Hematopoietic multipotent progenitor cell treated with erythropoietin and hydrocortisone succinate and interleukin-3 and kit ligand, for 15 days (in vitro differentiated cells): ENCODE results near the gene GNA12.
"Not testable (repeated sequence)": the region's sequence is repeated elsewhere in the genome, so short reads cannot be mapped to it uniquely, and the experiment has no call there.

ENCODE experiments used
- DNase-seq: peaks from one replicate; pipeline ENCODE4 v3.0.0-alpha.2; 2015; ENCODE audit warnings: low spot score

GNA12 gene

DNA sequence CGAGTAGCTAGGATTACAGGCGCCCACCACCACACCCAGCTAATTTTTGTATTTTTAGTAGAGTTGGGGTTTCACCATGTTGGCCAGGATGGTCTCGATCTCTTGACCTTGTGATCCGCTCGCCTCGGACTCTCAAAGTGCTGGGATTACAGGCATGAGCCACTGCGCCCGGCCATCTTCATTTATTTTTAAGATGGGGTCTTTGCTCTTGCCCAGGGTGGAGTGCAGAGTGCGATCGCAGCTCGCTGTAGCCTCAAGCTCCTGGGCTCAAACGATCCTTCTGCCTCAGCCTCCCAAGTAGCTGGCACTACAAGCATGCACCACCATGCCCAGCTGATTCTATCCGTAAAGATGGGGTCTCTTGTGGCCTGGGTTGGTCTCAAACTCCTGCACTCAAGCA, 116.9 kb downstream of the GNA12 start:
- DNase-seq: not testable (repeated sequence)

DNA sequence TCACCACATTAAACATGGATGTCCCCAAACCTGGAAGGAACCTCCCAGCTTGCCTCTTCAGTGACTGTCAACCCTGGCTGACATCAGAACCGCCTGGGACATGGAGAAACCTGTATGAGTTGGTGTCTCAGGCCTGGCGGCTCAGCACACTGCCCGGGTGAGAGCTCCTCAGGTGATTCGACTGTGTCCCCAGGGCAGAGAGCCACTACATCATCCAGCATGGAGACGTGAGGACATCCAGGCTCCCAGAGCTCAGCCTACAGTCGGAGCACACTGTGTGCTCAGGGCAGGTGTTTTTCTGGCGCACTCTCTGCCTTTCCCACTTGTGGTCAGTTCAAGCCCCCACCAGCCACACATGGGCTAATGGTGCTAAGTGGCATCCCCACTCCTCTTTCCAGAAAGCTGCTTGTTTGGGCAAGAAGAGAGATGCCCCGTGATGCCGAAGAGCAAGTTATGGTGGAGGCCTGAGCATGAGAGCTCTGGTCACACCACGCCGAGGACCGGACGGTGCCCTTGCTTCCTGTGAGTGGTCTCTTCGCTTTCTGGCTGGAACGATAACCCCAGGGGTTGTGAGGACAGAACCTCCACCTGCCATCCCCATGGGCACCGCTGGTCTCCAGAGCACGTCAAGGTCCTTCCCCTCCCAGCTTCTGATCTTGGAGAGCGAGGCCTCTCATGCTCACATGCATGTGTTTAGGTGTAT, 117.6 kb downstream of the GNA12 start:
- DNase-seq: no peak

DNA sequence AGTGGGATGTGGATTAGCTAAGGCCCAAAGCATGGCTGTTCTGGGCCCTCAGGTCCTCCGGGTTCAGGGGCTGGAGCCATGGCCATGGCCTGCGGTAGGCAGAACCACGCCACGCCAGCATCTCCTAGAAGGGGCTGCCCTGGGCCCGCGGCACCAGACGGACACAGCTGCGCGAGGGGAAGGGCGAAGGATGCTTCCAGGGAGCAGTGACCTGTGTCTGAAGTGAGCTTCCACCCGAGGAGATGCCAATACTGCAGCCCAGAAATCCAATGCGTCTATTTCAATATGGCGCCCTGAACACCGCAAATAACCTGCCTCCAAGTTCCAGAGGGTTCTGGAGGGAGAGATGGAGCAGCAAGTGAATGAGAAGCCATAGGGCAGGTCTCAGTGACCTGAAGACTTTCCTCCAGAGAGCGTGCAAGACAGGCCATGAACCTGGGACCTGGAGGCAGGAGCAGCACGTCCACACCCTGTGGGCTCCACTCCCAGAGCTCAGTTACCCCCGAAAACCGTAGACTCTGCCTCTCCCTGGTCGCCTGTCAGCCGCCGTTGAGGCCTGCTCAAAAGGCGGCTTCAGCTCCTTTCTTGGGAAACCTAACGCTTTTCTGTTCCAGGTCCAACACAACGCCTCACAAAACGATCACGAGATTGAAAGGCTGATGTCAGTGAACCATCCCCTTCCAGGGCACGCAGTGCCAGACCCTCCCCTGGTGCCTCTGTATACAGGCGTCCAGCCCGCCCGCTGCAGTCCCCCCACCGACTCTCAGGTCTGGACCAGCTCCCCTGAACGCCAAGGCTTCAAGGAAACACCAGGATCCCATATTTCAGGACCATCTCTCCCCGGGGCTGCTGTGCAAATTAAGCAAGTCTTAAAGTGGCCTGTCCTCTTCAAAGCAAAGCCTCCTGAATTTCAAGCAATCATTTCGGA, 118.7 kb downstream of the GNA12 start:
- DNase-seq: no peak

DNA sequence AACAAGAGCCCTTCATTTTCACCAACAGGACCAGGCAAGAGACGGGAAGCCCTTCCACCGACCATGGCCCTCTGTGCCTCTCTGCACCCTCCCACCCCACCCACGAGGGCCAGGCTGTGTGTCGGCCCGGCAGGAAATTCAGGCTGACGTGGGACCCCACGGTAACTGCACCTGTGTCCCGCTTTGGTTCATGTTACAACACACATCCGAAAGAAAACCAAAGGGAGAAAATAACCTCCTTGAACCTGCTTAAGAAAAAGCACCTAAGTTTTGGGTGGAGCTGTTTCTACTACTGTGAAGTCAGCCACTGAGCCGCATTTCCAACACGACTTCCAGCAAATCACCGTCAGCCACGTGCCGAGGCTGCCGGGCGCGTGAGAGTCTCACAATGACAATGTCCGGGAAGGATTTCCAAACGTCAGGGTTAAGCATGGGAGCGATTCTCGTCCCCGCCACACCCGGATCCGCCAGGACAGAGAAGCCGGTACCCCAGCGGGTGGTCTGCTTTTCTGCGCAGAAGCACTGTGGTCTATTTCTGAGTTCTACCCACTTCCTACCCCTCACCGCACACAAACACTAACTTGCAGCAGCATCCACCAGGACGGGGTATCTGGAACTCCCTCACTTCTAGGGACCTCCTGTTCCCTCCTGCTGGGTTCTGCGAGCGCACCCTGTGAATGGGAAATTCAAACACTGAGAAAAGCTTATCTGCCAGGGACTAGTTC, 119.5 kb downstream of the GNA12 start:
- no peak for DNase-seq

DNA sequence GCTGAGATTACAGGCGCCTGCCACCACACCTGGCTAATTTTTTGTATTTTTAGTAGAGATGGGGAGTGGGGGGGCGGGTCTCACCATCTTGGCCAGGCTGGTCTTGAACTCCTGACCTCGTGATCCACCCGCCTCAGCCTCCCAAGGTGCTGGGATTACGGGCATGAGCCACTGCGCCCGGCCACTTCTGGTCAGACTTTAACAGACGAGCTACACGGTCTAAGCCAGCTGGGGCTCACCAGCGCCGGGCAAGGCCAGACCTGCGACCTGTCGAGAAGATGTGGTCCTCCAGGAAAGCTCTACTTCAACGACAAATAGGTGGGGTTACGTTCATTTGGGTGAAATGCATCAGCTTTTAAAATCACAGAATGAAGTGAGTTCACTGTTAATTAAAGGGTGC, 120.1 kb downstream of the GNA12 start:
- DNase-seq: not testable (repeated sequence)

DNA sequence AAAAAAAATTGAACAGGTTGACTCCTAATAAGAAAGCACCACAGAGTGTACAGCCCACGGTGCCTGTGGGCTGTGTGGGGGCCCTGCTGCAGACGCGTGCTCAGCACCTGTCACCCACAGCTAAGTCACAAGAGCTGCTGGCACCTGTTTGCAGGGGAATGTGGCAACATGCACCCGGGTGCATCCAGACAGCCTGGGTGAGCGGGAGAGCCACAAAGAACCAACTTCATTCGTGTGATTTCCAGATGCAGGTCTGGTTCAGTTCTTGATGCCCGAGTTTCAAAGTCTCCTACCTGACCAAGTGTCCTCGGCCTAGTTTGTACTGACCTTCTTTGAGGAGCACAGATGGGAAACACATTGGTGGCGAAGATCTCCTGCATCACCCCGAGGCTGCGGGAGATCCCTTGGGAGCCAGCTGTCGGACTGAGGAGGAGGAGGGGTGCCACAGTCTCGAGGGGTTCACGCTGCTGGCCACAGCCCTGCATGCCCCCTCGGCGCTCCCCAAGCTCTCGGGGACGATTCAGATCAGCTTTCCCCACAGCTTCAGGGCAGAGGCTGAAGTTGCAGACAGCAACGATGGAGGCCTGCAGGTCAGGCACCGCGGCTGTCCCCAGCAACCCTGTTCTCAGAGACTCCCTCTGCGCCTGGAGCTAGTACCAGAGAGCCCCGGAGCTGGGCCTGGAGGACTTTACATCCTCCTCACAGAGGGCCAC, 120.8 kb downstream of the GNA12 start:
- DNase-seq: no peak

DNA sequence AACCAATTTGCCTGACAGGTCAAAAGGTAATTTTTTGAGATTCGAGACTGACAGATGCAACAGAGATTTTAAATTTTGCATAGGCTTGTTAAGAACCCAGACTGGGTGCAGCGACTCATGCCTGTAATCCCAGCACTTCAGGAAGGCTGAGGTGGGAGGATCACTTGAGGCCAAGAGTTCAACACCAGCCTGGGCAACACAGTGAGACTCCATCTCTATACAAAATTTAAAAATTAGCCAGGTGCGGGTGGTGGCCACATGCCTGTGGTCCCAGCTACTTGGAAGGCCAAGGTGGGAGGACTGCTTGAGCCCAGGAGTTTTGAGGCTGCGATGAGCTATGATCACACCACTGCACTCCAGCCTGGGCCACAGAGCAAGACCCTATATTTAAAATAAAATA, 121.5 kb downstream of the GNA12 start:
- no peak for DNase-seq

DNA sequence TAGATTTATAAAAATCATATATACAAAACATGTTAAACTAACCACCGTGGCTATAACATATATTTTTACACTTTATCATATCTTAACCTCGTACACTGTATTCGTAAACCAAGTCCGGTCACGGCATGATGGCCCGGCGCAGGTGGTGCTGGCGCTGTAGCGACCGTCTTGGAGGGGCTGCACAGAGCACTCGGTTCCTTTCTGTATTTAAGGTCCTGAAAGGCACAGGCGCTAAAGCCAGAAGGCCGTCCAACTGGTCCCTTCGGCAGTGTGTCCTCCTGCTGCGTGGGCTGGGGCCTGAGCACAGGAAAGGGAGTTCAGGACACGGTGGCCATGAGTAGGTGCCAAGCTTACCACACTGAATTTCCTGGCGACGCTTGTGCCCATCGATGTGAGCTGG, 122.3 kb downstream of the GNA12 start:
- no peak for DNase-seq

DNA sequence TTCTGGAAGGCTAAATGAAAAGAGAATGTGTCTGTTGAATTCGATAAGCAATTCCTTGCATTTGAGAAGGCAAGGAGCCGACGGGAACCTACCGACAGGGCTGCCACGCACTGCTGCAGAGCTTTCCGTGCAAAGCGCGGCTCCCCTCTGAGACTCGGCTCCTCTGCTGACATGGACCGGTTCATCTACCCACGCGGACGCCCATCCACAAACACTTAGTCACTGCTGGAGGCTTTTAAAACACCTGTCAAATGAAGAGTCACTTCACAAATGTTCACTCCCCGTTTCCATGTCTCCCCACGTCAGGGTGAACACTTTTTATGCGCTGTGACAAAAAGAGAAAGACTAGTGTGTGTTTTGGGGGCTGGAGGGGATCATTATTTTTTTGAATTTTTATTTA, 124.1 kb downstream of the GNA12 start:
- no peak for DNase-seq

DNA sequence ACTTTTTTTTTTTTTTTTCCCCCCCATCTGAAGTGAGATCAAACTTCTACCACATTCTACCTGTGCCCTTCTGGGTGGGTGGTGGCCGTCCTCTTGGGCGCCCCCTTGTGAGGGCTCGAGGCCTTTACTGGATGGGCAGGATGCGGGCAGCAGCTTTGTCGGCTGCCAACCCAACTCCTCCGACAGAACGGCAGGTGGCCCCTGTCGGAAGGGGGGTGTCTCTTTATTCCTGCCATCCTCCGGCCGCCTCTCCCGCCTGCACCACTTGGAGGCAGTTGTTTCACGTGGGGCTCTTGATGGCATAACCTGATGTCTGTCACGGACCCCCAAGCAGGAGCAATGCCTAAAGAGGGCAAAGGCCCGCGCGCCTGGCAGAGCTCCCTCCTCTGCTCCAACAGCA, 125.1 kb downstream of the GNA12 start:
- peak; percentile 71 for DNase-seq

DNA sequence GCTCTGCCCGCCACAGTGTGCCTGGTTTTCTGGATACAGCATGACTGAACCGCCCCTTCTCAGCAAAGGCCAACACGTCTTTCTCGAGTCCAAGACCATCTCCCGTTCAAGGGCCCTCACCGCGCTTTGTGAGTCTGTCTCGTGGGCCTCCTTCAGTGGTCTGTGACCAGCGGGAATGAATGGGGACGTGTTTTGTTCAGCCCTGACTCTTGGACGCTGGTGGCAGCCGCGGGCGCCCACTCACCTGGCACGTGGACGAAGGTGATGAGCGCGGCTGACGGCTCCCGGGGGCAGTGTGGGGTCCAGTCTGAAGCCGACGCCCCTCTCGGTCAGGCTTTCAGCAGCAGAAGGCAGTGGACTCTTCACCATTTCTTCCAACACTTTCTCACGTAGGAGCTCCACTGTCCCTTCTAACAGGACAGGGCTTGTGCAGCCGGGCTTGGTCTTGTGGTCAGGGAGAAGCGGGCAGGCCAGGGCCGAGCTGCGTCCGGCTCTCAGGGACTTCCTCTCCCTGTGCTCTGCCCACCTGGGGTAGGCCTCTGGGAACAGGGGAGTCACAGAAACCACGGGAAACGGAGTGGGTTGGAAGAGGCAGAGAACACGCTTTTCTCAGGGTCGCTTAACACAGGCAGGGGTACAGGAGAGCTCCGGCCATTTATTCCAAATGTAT, 125.7 kb downstream of the GNA12 start:
- no peak for DNase-seq

DNA sequence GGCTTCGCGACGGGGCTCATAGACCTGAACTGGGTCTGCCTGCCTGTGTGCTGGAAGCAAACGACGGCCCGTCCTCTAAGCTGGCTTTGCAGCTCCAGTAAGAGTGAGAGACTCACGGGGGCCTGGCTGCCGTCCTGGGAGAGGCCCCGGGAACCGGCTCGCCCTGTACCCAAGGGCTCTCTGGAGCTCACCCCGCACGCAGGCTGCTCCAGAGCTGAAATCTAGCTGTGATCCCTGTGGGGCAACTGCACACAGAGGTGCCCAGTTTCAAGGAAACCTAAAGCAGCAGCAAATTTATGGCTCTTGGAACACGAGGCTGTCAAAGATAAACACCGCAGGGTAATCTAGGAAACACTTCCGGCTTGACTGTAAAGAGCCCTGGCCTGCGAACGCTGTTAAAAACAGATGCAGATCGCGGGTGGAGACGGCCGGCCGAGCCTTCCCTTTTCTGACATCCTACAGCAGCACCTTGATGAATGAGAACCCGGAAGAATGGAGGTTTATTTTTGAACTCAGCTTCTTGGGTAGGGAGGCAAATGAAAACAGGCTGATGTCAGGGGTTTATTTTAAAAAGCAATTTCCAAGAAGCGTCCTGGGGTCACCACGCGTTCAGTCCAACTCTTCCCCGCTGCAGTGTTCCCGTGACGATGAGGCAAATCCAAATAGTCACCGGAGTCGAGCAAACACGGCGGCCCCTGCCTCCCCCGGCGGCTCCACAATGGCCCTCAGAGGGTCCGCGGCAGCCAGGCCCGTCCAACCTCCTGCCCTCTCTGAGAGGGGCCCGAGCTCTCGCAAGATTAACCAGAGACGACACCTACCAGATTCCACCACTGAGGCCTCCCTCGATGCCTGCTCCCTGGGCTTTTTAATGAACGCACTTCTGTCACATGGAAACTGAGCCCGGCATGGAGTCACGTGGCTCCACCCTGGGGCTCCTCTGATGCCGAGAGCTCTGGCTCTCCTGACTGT, 126.5 kb downstream of the GNA12 start:
- DNase-seq: peak; percentile 74

DNA sequence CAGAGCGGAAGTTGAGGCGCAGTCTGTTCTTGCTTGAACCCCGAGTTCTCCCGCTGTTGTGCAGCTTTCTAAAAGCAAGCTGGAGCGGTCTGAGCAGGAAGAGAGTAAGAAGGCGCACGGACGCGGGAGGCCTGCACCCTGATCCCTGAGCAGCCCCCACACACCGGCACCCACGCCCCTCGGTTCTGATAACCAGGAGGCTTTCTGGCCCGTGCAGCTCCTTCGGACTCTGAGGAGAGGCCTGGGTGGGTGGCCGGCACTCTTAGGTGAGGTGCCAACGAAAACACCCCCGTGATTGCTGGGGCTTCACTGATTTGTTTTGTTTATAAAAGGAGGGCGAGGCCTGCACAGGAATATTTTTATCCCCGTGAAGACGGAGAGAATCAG, 127.2 kb downstream of the GNA12 start:
- DNase-seq: no peak

DNA sequence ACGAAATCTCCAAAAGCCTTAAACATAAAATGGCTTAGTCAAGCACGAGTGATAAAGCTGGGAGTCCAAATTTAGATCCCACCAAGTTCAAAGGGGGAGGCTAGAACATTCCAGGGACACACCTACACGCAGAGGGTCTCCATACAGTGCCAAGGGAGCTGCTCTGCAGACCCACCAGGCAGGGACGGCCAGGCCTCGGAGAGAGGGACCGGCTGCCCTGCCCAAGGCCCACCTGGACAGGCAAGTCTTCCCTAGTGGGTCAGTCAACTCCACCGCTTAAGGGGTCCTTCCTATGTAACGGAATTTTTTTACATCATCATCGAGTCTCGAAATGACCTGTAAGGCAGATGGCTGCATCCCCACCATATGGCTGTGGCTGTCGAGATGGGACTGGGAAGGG, 127.6 kb downstream of the GNA12 start:
- DNase-seq: no peak

DNA sequence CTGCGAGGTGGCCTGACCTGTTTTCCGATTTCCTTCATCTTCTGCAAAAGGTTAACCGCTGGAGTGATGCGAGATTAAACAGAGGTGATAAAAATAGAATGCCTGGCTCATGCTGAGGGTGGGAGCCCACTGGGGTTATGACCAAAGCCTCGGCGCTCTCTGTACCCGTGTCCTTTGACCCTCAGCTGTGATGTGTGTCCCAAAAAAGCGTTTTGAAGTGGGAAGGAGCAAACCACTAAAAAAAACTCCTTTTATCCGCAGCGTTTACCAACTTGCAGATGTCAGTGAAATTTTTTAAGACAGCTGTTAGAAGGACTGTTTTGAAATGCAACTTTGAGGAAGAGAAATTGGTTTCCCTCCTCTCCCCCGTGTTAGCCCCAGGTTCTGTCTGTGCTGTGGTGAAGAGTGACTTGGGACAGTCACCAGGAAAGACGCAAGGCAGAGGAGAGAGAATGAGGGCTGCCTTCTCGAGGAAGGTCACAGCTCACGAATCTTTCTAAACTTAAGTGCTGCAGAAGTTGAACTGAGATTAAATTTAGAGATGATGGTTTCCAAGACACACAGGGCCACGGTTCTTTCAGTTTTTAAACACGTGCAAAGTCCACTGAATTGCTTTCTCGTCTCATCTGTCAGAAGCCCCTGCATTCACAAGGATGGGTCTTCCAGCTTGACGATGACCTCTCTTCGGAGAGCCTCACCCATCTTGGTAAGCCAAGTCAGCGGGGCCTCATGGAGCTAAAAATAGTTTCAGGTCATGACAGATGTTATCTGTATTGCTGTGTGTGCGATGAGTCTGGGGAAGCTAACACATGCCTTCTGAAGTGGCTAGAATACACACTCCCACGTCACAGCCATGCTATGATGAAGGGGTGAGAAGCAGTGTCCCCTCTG, 128.5 kb downstream of the GNA12 start:
- no peak for DNase-seq

DNA sequence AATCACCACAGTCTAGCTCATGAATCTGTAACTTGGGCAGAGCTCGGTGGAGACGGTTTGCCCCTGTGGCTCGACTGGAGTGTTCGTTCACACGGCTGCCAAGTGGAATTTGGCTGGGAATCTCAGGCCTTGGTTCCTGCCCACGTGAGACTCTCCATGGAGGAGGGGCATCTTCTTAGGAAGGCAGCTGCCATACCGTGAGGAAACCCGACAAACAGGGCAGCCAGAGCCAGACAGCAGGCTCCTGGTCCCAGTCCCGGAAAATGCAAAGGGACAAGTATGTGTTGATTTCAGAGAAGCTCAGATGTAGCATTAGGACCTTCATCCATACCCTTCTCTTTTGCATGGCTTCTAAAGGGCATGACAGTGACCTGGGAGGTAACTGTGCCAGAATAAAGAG, 129.5 kb downstream of the GNA12 start:
- DNase-seq: no peak

DNA sequence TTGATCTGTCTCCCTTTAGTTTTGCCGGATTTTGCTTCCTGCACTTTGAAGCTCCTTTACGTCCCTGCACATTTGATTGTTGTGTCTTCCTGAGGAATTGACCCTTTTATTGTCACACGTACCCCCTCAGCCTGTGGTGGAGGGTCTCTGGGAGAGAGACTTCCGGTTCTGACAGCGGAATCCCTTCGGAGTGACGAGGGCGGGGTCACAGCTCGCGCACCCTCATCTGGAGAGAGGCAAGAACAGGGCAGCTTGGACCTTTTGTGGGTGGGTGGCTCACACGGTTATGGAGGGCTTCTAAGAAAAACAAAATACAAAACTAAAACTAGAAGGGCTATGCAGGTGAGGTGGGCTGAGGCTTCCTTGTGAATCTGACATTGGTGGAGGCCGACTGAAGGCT, 130.1 kb downstream of the GNA12 start:
- no peak for DNase-seq

DNA sequence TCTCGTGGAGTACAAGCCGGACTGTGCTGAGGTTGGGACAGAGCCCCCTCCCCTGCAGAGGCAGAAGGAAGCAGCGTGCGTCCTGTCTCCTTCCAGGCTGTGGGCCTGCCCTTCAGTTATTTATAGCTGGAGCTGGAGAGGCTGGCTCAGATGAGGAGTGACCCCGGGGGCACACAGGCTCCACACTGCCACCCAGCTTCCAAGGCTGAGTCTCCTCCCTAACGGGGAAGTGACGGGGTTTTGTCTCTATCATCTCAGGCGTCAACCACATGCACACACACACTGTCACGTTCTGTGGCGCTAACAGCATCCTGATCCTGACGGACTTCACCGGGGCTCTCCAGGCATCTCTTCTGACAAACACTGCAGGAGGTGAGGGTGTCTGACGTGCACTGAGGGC, 130.7 kb downstream of the GNA12 start:
- no peak for DNase-seq

DNA sequence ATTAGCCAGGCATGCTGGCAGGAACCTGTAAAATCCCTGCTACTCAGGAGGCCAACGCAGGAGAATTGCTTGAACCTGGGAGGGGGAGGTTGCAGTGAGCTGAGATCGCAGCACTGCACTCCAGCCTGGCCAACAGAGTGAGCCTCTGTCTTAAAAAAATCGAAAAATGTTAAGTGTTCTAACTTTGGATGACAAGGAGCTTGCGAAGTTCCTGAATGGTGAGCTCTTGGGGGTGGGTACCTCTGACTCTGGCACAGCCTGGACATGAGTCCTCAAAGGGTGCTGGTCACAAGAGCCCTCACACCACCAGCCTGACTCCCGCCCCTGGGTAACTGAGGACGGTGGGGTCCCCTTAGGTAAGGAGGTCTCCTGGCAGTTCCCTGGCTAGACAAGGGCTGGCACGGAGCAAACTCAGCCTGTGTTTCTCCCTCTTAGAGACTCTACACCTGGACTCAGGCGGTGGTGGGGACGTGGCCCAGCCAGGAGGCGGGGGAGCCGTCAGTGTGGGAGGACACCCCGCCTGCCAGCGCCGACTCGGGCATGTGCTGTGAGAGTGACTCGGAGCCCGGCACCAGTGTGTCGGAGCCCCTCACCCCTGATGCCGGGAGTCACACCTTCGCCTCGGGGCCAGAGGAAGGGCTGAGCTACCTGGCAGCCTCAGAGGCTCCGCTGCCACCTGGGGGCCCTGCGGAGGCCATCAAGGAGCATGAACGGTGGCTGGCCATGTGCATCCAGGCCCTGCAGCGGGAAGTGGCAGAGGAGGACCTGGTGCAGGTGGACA, 132.0 kb downstream of the GNA12 start:
- no peak for DNase-seq
